Suprapubic skin (tissue), 4 donors: Measurements from ENCODE around the gene TRIM40.

Source experiments
- CTCF ChIP-seq, 2 donors: fragments of 200-600 bp in 1 of 2; fragments of 450-650 bp in 1 of 2; sonication (generic) in 1 of 2; IDR thresholded peaks; one replicate each; pipeline ENCODE4 v1.5.1; 2016 to 2019; ENCODE audit warnings: antibody characterized with exemption in 2 of 2, mild to moderate bottlenecking in 1 of 2, moderate library complexity in 1 of 2
- EP300 ChIP-seq: sonication (generic); formaldehyde crosslinking; IDR thresholded peaks from one replicate; pipeline ENCODE4 v1.6.1; 2017; ENCODE audit warnings: antibody characterized with exemption
- POLR2A ChIP-seq, 2 donors: fragments of 450-650 bp; IDR thresholded peaks; one replicate each; pipeline ENCODE4 v1.6.1; 2017; ENCODE audit warnings: antibody characterized with exemption in 2 of 2, mild to moderate bottlenecking in 2 of 2, moderate library complexity in 2 of 2
- POLR2AphosphoS5 ChIP-seq, 3 donors: sonication (generic); formaldehyde crosslinking; IDR thresholded peaks; one replicate each; pipeline ENCODE4 v1.6.1; 2017; ENCODE audit warnings: antibody characterized with exemption in 3 of 3

GRCh38 chr6:30184417-30185031 lies 48.6 kb downstream of the TRIM40 start:
- no peak for TF ChIP-seq CTCF (IDR thresholded peaks at IDR 0.05)
- TF ChIP-seq POLR2A (IDR thresholded peaks at IDR 0.05), result no peak
- no peak for TF ChIP-seq POLR2AphosphoS5 (IDR thresholded peaks at IDR 0.05)
- TF ChIP-seq EP300, result no peak
